GM21786 (cell line): ENCODE measurements around the gene AIG1.

Experiments
- ATAC-seq: cut with Tn5 transposase; IDR thresholded peaks from one replicate; pipeline ENCODE4 v1.9.1; 2021; ENCODE audit not compliant: unreplicated experiment

Gene AIG1

GRCh38 chr6:143093290-143093689 lies 32.6 kb downstream of the AIG1 start:
- no peak for ATAC-seq

GRCh38 chr6:143096403-143096802 lies 35.7 kb downstream of the AIG1 start:
- no peak for ATAC-seq

GRCh38 chr6:143097224-143097795 lies 36.6 kb downstream of the AIG1 start:
- ATAC-seq: no peak

- peak; percentile 94 for ATAC-seq
These were observed 37.5 kb downstream of the AIG1 start for GRCh38 chr6:143098054-143098671.

- ATAC-seq: no peak
These were observed 39.0 kb downstream of the AIG1 start for GRCh38 chr6:143099647-143100046.

- no peak for ATAC-seq
These were observed 39.7 kb downstream of the AIG1 start for GRCh38 chr6:143100429-143100828.

GRCh38 chr6:143103916-143104315 lies 43.2 kb downstream of the AIG1 start:
- ATAC-seq: no peak

- ATAC-seq: no peak
These were observed 46.8 kb downstream of the AIG1 start for GRCh38 chr6:143107440-143107839.

- ATAC-seq: no peak
These were observed 47.4 kb downstream of the AIG1 start for GRCh38 chr6:143107911-143108761.

- no peak for ATAC-seq
These were observed 48.5 kb downstream of the AIG1 start for GRCh38 chr6:143109196-143109595.

GRCh38 chr6:143110572-143110971 lies 49.9 kb downstream of the AIG1 start:
- no peak for ATAC-seq

GRCh38 chr6:143110996-143111395 lies 50.3 kb downstream of the AIG1 start:
- no peak for ATAC-seq

- ATAC-seq: no peak
These were observed 50.8 kb downstream of the AIG1 start for GRCh38 chr6:143111443-143111842.

- peak; percentile 82 for ATAC-seq
These were observed 51.5 kb downstream of the AIG1 start for GRCh38 chr6:143112084-143112768.

GRCh38 chr6:143112837-143113236 lies 52.1 kb downstream of the AIG1 start:
- ATAC-seq: no peak

- ATAC-seq: no peak
These were observed 55.0 kb downstream of the AIG1 start for GRCh38 chr6:143115728-143116127.

- ATAC-seq: no peak
These were observed 56.4 kb downstream of the AIG1 start for GRCh38 chr6:143117108-143117507.

- no peak for ATAC-seq
These were observed 58.6 kb downstream of the AIG1 start for GRCh38 chr6:143119260-143119659.

GRCh38 chr6:143123081-143123480 lies 62.4 kb downstream of the AIG1 start:
- no peak for ATAC-seq

GRCh38 chr6:143123941-143124340 lies 63.3 kb downstream of the AIG1 start:
- no peak for ATAC-seq

- no peak for ATAC-seq
These were observed 64.8 kb downstream of the AIG1 start for GRCh38 chr6:143125455-143125854.
